OCI-LY1 (cell line): ENCODE measurements around the gene PRKCB.

Source experiments
- CTCF ChIP-seq: fragments of 200-600 bp; sonication (generic), shearing (Covaris generic); IDR thresholded peaks from 2 replicates; pipeline ENCODE4 v1.5.1; 2017; ENCODE audit warnings: mild to moderate bottlenecking, antibody characterized with exemption, low read length, moderate library complexity, mixed read lengths
- EZH2 ChIP-seq: fragments of 200-600 bp; sonication (generic), shearing (Covaris generic); IDR thresholded peaks from 2 replicates; pipeline ENCODE4 v1.8.0; 2017; ENCODE audit warnings: borderline replicate concordance, mixed run types, mild to moderate bottlenecking, antibody characterized with exemption, low read length, moderate library complexity, mixed read lengths

GRCh38 chr16:23920899-23921298 is 85.1 kb downstream of the PRKCB start:
- TF ChIP-seq CTCF = no peak
- no peak for TF ChIP-seq EZH2
